HCT116 (cell line): ENCODE results near the gene SLC25A30. TPM values are rescaled to one million over a fixed set of nuclear protein-coding genes. Genes with fewer than 3 reads are reported as not detected.

Source experiments
- ATAC-seq: fragments of 200-7000 bp; cut with Tn5 transposase; 2 replicates; pipeline ENCODE4 v1.9.1; 2020; ENCODE audit warnings: mild to moderate bottlenecking, moderate library complexity
- BruUV-seq: library from RNA; stranded (reverse); fragments of 400-500 nt; replicated peaks from 2 replicates; lab custom pipeline; 2021; lab: Mats Ljungman, UMichigan
- CTCF ChIA-PET: fragments of 300-600 bp; sonication (Branson Sonifier 250); formaldehyde crosslinking; loops from one replicate; lab custom pipeline; 2021; ENCODE audit warnings: antibody characterized with exemption; lab: Charles Lee
- POLR2A ChIA-PET: fragments of 300-600, 350-600 bp; sonication (Branson Sonifier 250); formaldehyde crosslinking; loops from one replicate; lab custom pipeline; 2021; ENCODE audit warnings: antibody characterized with exemption; lab: Charles Lee
- RAD21 ChIA-PET, 2 experiments: fragments of 300-600 bp; sonication (Branson Sonifier 250); formaldehyde crosslinking; loops; one replicate each; lab custom pipeline; 2023; ENCODE audit warnings: low total read pairs in 2 of 2; ENCODE audit not compliant: uncharacterized antibody in 2 of 2, unreplicated experiment in 2 of 2, low non-redundant PET in 1 of 2; lab: Charles Lee
- DNase-seq: peaks from one replicate; pipeline ENCODE4 v3.0.0-alpha.2; 2010; ENCODE audit warnings: low read depth, low spot score
- H2AFZ ChIP-seq: fragments of 200-600 bp; shearing (Covaris generic), sonication (generic); 2 replicates; pipeline ENCODE4 v1.6.1; 2017; ENCODE audit warnings: low read depth, mixed run types, mixed read lengths, antibody characterized with exemption, low read length; ENCODE audit not compliant: poor library complexity, severe bottlenecking
- H3K27ac ChIP-seq: 2 replicates; pipeline ENCODE4 v1.5.1; 2012; ENCODE audit warnings: low read depth, low read length
- H3K27me3 ChIP-seq: fragments of 200-600 bp; sonication (generic); 2 replicates; pipeline ENCODE4 v1.6.1; 2016; ENCODE audit warnings: mixed run types, low read length, mixed read lengths; ENCODE audit not compliant: insufficient read depth
- H3K36me3 ChIP-seq, 2 experiments: fragments of 200-500 bp in 1 of 2; fragments of 200-600 bp in 1 of 2; sonication (Bioruptor generic) in 1 of 2; sonication (generic) in 1 of 2; 2 replicates each; pipeline versions ENCODE4 v1.5.1 to v1.6.1; 2014 to 2016; ENCODE audit warnings: low read length in 2 of 2, inconsistent platforms in 1 of 2, mixed read lengths in 1 of 2, mixed run types in 1 of 2; ENCODE audit not compliant: insufficient read depth in 2 of 2, control insufficient read depth in 1 of 2
- H3K4me1 ChIP-seq, 2 experiments: fragments of 200-600 bp in 1 of 2; sonication (generic) in 1 of 2; 2 replicates each; pipeline versions ENCODE4 v1.5.1 to v1.6.1; 2012 to 2017; ENCODE audit warnings: low read length in 2 of 2, inconsistent platforms in 1 of 2, mild to moderate bottlenecking in 1 of 2, mixed read lengths in 1 of 2, mixed run types in 1 of 2, moderate library complexity in 1 of 2; ENCODE audit not compliant: insufficient read depth in 2 of 2, control insufficient read depth in 1 of 2
- H3K4me2 ChIP-seq: fragments of 200-600 bp; sonication (generic); 2 replicates; pipeline ENCODE4 v1.6.1; 2017; ENCODE audit warnings: mixed run types, low read length, mixed read lengths
- H3K4me3 ChIP-seq, 2 experiments: fragments of 200-600 bp in 1 of 2; sonication (generic) in 1 of 2; replicated peaks in 1 of 2; 2 replicates each; pipeline ENCODE4 v1.5.1; 2011 to 2016; ENCODE audit warnings: low read length in 2 of 2, control low read depth in 1 of 2, low read depth in 1 of 2, mild to moderate bottlenecking in 1 of 2, mixed read lengths in 1 of 2, mixed run types in 1 of 2
- H3K79me2 ChIP-seq: fragments of 200-600 bp; sonication (generic); 2 replicates; pipeline ENCODE4 v1.6.1; 2017; ENCODE audit warnings: mild to moderate bottlenecking, mixed run types, low read length, moderate library complexity, mixed read lengths; ENCODE audit not compliant: insufficient read depth
- H3K9ac ChIP-seq: fragments of 200-600 bp; sonication (generic); 2 replicates; pipeline ENCODE4 v1.6.1; 2016; ENCODE audit warnings: low read length, mixed read lengths
- H3K9me2 ChIP-seq: fragments of 200-600 bp; sonication (generic), shearing (Covaris generic); 2 replicates; pipeline ENCODE4 v1.6.1; 2017; ENCODE audit warnings: mixed run types, mild to moderate bottlenecking, moderate library complexity; ENCODE audit not compliant: insufficient read depth
- H3K9me3 ChIP-seq, 2 experiments: fragments of 200-500 bp in 1 of 2; fragments of 200-600 bp in 1 of 2; sonication (Bioruptor generic) in 1 of 2; sonication (generic) in 1 of 2; 2 replicates each; pipeline ENCODE4 v1.6.1; 2014 to 2017; ENCODE audit warnings: low read length in 2 of 2, mixed read lengths in 2 of 2, inconsistent platforms in 1 of 2, low read depth in 1 of 2, mild to moderate bottlenecking in 1 of 2, mixed run types in 1 of 2, moderate library complexity in 1 of 2; ENCODE audit not compliant: control insufficient read depth in 1 of 2, insufficient read depth in 1 of 2
- H4K20me1 ChIP-seq: fragments of 200-600 bp; sonication (generic), shearing (Covaris generic); 2 replicates; pipeline ENCODE4 v1.6.1; 2017; ENCODE audit warnings: mixed run types, mild to moderate bottlenecking, moderate library complexity; ENCODE audit not compliant: insufficient read depth
- ELF1 ChIP-seq: IDR thresholded peaks from 2 replicates; pipeline ENCODE4 v1.6.1; 2012; ENCODE audit warnings: low read depth, borderline replicate concordance
- EZH2 ChIP-seq: fragments of 200-600 bp; sonication (generic); IDR thresholded peaks from 2 replicates; pipeline ENCODE4 v1.6.1; 2017; ENCODE audit warnings: antibody characterized with exemption, mixed run types
- EZH2phosphoT487 ChIP-seq: fragments of 200-600 bp; IDR thresholded peaks from 2 replicates; pipeline ENCODE4 v1.6.1; 2018; ENCODE audit warnings: antibody characterized with exemption, borderline replicate concordance
- FOSL1 ChIP-seq: IDR thresholded peaks from 2 replicates; pipeline ENCODE4 v1.6.1; 2012; ENCODE audit warnings: low read depth
- JUND ChIP-seq: IDR thresholded peaks from 2 replicates; pipeline ENCODE4 v1.6.1; 2012
- SIN3A ChIP-seq: IDR thresholded peaks from 2 replicates; pipeline ENCODE4 v1.6.1; 2012; ENCODE audit warnings: low read depth
- SP1 ChIP-seq: IDR thresholded peaks from 2 replicates; pipeline ENCODE4 v1.6.1; 2012; ENCODE audit warnings: low read depth
- TCF7L2 ChIP-seq: IDR thresholded peaks from 2 replicates; pipeline ENCODE4 v1.7.0; 2011; ENCODE audit warnings: borderline replicate concordance, inconsistent platforms; ENCODE audit not compliant: insufficient read depth, insufficient read length; ENCODE audit errors: extremely low read depth
- YY1 ChIP-seq: IDR thresholded peaks from 2 replicates; pipeline ENCODE4 v1.6.1; 2011; ENCODE audit warnings: low read length, low read depth, moderate library complexity, mild to moderate bottlenecking; ENCODE audit not compliant: insufficient replicate concordance; ENCODE audit errors: extremely low read depth
- ZFX ChIP-seq: fragments of 450-650 bp; IDR thresholded peaks from 2 replicates; pipeline ENCODE4 v1.6.1; 2017
- intact Hi-C: fragments of 100-400 bp; cut with micrococcal nuclease; formaldehyde crosslinking; loops from 2 replicates; pipeline ENCODE4 v1.10.0; 2022
- total RNA-seq: library from RNA; stranded (reverse); gene quantifications from one replicate; pipeline ENCODE4 v1.2.1, GENCODE V29; 2021; ENCODE audit not compliant: unreplicated experiment
- TF ChIP-seq, protein P1 (sequence below): IDR thresholded peaks from 2 replicates; pipeline ENCODE4 v1.6.1; 2012
- TF ChIP-seq, protein P2 (sequence below): IDR thresholded peaks from 2 replicates; pipeline ENCODE4 v1.6.1; 2012

Gene SLC25A30
- total RNA-seq, 1 experiment from 2014 or later: 29.2 TPM

DNA sequence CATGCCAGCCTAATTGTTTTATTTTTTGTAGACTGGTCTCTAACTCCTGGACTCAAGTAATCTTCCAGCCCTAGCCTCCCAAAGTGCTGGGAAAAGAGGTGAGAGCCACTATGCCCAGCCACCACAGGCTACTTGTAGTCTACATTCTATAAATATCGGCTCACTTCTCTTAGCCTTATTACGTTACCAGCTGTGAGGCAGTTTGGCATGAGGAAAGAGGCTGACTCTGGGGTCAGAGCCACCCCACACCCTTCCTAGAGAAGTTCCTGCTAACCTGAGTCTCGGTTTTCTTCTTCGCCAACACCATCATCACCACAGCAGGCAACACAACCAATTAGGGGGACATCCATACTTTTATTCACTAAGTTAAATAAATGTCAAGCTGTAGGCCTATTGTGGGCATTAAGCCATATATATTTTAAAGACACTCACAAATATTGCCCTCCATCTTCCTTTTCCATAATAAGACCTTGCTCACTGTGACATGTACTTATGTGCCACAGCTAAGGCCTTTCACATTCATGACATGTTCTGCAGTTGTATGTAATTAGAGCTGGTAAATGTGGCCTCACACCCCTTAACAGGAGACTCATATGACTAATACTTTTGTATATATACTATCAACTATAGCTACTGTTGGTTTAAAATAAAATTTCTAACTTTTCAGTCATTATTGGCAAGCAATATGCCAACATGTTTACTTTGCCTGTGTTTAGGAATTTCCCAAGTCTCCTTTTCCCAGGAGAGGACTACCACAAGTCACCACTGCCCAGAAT is 5.7 kb downstream of the SLC25A30 start:
- peaks cover 14 to 22% of the 10 kb centered on the region in 2 experiments; a peak in 3 of 4 replicates for H3K36me3 ChIP-seq
- peaks cover 4 to 12% of the 10 kb centered on the region in 2 experiments; a peak in 3 of 4 replicates for H3K4me1 ChIP-seq
- RAD21 ChIA-PET: no interaction called here
- H3K79me2 ChIP-seq: peaks cover 23% of the 10 kb centered on the region
- POLR2A ChIA-PET: interaction anchor here (0.7 kb wide), 1 partner anchor 680 kb away, joined by 3 read pairs; no protein-coding TSS in a partner anchor
- H3K27ac ChIP-seq: no peak overlapping the region
- no peaks in the 10 kb centered on the region for H3K9me2 ChIP-seq
- H4K20me1 ChIP-seq: no peaks in the 10 kb centered on the region
- intact Hi-C loops: no loop called here
- no peak overlapping the region for H3K4me2 ChIP-seq
- TF ChIP-seq EZH2 (no peak), TCF7L2 (no peak), YY1 (no peak), SIN3A (no peak), ZFX (no peak), SP1 (no peak), JUND (no peak), FOSL1 (no peak), EZH2phosphoT487 (no peak), ELF1 (no peak)
- TF ChIP-seq, protein P1, sequence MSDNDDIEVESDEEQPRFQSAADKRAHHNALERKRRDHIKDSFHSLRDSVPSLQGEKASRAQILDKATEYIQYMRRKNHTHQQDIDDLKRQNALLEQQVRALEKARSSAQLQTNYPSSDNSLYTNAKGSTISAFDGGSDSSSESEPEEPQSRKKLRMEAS: no peak
- TF ChIP-seq, protein P2, sequence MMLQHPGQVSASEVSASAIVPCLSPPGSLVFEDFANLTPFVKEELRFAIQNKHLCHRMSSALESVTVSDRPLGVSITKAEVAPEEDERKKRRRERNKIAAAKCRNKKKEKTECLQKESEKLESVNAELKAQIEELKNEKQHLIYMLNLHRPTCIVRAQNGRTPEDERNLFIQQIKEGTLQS: no peak
- ATAC-seq (no peak), DNase-seq (no peak)
- CTCF ChIA-PET: no interaction called here
- no peaks in the 10 kb centered on the region for H3K27me3 ChIP-seq
- H2AFZ ChIP-seq: no peak overlapping the region
- no TSS peak for BruUV-seq
- H3K9me3 ChIP-seq: no peaks in the 10 kb centered on the region
- H3K4me3 ChIP-seq: no peak overlapping the region
- no peak overlapping the region for H3K9ac ChIP-seq
